NT2/D1 (cell line): ENCODE data around the gene TMEM207.
A peak's percentile ranks its signal among the peaks of the same experiment; 100 is the strongest.

Experiments
- DNase-seq: peaks from one replicate; pipeline ENCODE4 v3.0.0-alpha.2; 2011; ENCODE audit warnings: low read depth, low spot score
- H3K27me3 ChIP-seq: 2 replicates; pipeline ENCODE4 v1.6.0; 2011; ENCODE audit warnings: mild to moderate bottlenecking; ENCODE audit not compliant: insufficient read length, insufficient read depth
- H3K36me3 ChIP-seq: 2 replicates; pipeline ENCODE4 v1.6.1; 2011; ENCODE audit warnings: mild to moderate bottlenecking, low read length, mixed read lengths; ENCODE audit not compliant: insufficient read depth, insufficient read length
- H3K4me1 ChIP-seq: 2 replicates; pipeline ENCODE4 v1.5.1; 2011; ENCODE audit not compliant: insufficient read depth, insufficient read length
- H3K4me3 ChIP-seq: 2 replicates; pipeline ENCODE4 v1.5.1; 2011; ENCODE audit warnings: low read depth; ENCODE audit not compliant: insufficient read length
- H3K9ac ChIP-seq: 2 replicates; pipeline ENCODE4 v1.6.0; 2011; ENCODE audit warnings: low read depth; ENCODE audit not compliant: insufficient read length
- H3K9me3 ChIP-seq: 2 replicates; pipeline ENCODE4 v1.5.1; 2011; ENCODE audit warnings: mild to moderate bottlenecking, low read length; ENCODE audit not compliant: insufficient read depth
- SUZ12 ChIP-seq: IDR thresholded peaks from 2 replicates; pipeline ENCODE4 v1.6.1; 2011; ENCODE audit not compliant: insufficient read length, insufficient read depth; ENCODE audit errors: extremely low read depth
- YY1 ChIP-seq: IDR thresholded peaks from 2 replicates; pipeline ENCODE4 v1.6.1; 2011; ENCODE audit not compliant: insufficient read length, insufficient read depth
- ZNF274 ChIP-seq: IDR thresholded peaks from 2 replicates; pipeline ENCODE4 v1.6.1; 2011; ENCODE audit warnings: mild to moderate bottlenecking, low read depth, low read length

The TMEM207 gene

DNA sequence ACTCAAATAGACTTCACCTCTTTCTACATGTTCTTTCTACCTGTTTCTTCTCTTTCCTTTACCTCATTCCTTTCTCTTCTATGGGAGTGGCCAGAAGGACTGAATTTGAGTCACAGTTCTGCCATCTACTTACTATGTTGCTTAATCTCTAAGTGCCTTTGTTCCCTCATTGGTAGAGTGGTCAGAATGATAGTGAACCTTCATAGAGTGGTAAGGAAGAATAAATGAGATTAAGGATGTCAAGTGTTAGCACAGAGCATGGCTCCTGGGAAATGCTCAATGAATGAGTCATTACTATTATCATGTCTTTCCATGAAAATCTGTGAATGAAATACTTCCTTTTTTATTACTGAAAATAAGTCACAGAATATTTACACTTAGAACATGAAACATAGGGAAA lies 17.5 kb downstream of the TMEM207 start:
- no peak for DNase-seq
- peaks cover 12% of the 10 kb centered on the region; the same call in 1 of the 2 replicates for H3K9me3 ChIP-seq
- TF ChIP-seq SUZ12 (no peak), YY1 (no peak), ZNF274 (no peak)
- no peaks in the 10 kb centered on the region for H3K36me3 ChIP-seq
- no peaks in the 10 kb centered on the region for H3K27me3 ChIP-seq
- no peak overlapping the region for H3K4me3 ChIP-seq
- H3K9ac ChIP-seq, result no peak overlapping the region
- no peaks in the 10 kb centered on the region for H3K4me1 ChIP-seq

DNA sequence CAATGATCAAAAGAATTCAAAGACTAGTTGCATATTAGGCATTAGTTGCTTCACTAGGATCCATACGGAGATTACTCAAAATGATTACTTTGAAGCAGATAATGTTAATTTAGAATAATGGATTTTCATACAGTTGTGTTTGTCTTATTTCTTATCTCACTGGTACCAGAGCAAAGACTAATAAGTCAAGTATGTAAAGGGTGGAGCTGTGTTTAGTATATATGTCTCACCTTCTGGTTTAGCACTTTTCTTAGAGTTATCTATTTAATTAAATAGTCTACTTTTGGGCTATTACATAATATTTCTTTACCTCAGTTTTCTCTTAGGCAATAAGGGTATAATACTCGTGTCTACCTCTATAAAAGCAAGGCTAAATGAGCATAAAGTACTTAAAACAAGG lies 18.8 kb downstream of the TMEM207 start:
- Histone ChIP-seq H3K9me3 (peaks cover 12% of the 10 kb centered on the region; the same call in 1 of the 2 replicates), H3K9ac (no peak overlapping the region), H3K4me1 (no peaks in the 10 kb centered on the region), H3K27me3 (no peaks in the 10 kb centered on the region), H3K36me3 (no peaks in the 10 kb centered on the region), H3K4me3 (no peak overlapping the region)
- TF ChIP-seq SUZ12 (no peak), YY1 (no peak), ZNF274 (no peak)
- DNase-seq, result no peak

DNA sequence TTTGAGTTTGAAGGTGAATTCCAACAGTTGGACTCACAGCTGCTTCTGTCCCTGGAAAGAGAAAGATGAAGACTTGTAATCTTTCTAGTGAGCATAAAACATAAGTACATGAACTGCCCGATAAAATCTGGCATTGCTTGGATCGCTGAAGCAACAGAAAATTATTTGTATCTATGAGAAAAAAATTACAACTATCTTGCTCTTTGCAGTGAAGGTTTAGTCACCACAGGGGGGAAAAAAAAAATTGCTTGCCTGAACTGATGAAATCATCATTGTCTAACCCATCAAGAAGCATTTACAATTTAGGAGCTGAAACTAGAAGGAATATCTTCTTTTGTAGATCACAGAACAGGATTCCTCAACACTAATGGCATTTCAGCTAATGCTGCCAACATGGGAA lies 20.0 kb downstream of the TMEM207 start:
- Histone ChIP-seq H3K4me3 (no peak overlapping the region), H3K27me3 (no peaks in the 10 kb centered on the region), H3K9ac (no peak overlapping the region), H3K4me1 (no peaks in the 10 kb centered on the region), H3K9me3 (peaks cover 12% of the 10 kb centered on the region; the same call in 1 of the 2 replicates), H3K36me3 (no peaks in the 10 kb centered on the region)
- no peak for DNase-seq
- TF ChIP-seq YY1, result no peak
- no peak for TF ChIP-seq SUZ12
- TF ChIP-seq ZNF274, result no peak

DNA sequence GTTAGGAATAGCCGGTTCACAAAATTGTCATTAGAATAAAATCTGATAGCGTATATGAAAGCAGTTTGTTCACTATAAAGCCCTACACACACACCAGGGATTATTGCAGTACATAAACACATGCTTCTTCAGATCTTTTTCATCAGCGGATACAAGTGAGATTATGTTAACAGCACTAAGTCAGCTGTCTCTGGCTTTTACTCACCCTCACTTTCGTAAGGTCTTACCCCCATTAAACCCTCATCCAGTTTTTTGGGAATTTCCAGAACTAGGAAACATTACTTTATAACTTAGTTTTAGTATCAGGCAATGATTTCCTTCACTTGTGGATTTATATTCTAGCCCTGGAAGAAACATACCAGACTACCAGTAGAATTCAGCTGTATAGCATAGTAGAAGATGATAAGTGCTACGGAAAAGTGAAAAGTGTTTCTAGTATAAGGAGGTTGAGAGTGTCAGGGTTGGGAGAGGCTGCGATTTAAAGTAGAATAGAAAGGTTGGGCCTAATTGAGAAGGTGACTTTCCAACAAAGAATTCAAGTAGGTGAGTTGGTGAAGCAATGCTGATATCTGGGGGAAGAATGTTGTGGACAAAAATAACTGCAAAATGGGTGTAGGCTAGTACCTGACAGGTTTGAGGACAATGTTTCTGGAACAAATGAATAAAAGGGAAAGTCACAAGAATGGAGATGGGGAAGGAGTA lies 22.7 kb downstream of the TMEM207 start:
- Histone ChIP-seq H3K4me1 (no peaks in the 10 kb centered on the region), H3K9me3 (no peaks in the 10 kb centered on the region), H3K27me3 (no peaks in the 10 kb centered on the region), H3K4me3 (no peak overlapping the region), H3K9ac (no peak overlapping the region), H3K36me3 (no peaks in the 10 kb centered on the region)
- no peak for DNase-seq
- no peak for TF ChIP-seq SUZ12
- TF ChIP-seq YY1, result no peak
- no peak for TF ChIP-seq ZNF274

DNA sequence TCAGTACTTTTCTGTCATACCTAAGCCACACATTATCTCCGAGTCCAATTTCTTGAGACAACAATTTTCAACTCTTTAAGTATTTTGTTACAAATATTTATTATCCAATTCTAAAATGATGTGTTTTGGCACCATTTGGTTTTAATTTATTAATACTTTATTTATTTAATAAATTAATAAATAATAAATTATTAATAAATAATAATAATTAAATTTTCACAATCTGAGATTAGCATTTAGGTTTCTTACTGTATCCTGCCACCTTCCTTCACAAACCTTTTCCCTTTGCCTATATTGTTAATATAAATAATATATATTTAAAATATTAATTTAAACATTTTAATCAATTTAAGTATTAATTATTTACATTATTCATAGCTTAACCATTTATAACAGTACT lies 23.9 kb downstream of the TMEM207 start:
- no peak overlapping the region for H3K4me3 ChIP-seq
- DNase-seq, result no peak
- no peak overlapping the region for H3K9ac ChIP-seq
- no peaks in the 10 kb centered on the region for H3K4me1 ChIP-seq
- no peaks in the 10 kb centered on the region for H3K9me3 ChIP-seq
- no peak for TF ChIP-seq ZNF274
- TF ChIP-seq YY1, result no peak
- no peak for TF ChIP-seq SUZ12
- no peaks in the 10 kb centered on the region for H3K36me3 ChIP-seq
- no peaks in the 10 kb centered on the region for H3K27me3 ChIP-seq

DNA sequence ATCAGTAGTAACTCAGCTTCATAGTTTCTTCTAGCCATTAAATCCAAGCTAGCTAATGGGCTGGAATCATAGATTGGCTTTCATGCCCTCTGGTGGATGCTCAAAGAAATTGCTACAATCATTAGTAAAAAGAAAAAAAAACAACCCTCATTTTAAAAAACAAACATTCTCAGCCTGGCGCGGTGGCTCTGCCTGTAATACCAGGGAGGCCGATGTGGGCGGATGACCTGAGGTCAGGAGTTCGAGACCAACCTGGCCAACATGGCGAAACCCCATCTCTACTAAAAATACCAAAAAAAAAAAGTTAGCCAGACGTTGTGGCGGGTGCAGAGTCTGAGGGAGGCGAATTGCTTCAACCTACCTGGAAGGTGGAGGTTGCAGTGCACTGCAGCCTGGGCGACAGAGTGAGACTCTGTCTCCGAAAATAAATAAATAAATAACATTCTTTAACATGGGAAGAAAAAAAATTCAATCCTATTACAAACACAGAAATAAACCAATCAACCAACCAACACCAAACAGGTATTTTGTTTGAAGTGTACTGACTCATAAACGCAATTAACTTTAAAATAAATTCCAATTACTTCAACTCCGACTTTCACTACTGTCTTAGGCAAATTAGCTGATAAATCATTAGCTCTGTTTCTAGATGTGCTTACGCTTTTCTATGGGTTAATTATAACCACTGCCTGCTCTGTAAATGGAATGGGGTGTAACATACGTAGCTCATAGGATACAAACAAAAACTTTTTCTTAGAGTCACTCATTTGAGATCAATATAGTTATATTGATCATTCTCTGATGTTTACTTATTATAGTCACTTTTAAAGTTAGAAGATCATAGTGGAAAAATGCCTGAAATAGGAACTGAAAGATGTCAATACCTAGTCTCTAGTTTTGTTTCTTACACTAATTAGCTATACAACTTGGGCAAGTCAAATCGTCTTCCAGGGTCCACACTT lies 24.9 kb downstream of the TMEM207 start:
- H3K36me3 ChIP-seq, result no peaks in the 10 kb centered on the region
- no peaks in the 10 kb centered on the region for H3K27me3 ChIP-seq
- DNase-seq, result peak; percentile 64
- no peak overlapping the region for H3K4me3 ChIP-seq
- H3K4me1 ChIP-seq, result no peaks in the 10 kb centered on the region
- H3K9me3 ChIP-seq, result no peaks in the 10 kb centered on the region
- no peak overlapping the region for H3K9ac ChIP-seq
- TF ChIP-seq SUZ12, result no peak
- TF ChIP-seq ZNF274, result no peak
- no peak for TF ChIP-seq YY1

DNA sequence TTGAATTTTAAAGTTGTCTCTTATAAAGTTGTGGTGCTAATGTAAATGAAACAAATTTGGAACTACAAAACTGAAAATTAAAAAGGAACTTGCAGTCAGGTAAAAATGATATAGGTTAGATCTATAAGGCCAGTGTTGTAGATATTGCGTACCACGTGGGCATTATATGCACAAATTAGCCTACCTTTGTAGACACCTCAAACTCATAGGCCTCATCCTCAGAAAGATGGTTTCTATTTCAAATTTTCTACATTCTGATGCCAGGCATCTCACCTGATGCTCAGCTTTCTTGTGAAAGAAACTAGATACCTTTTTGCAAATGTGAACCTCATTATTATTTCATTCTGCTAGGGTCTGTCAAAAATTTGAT lies 25.6 kb downstream of the TMEM207 start:
- no peaks in the 10 kb centered on the region for H3K36me3 ChIP-seq
- H3K4me3 ChIP-seq, result no peak overlapping the region
- no peak overlapping the region for H3K9ac ChIP-seq
- H3K9me3 ChIP-seq, result no peaks in the 10 kb centered on the region
- TF ChIP-seq SUZ12 (no peak), YY1 (no peak), ZNF274 (no peak)
- H3K27me3 ChIP-seq, result no peaks in the 10 kb centered on the region
- no peaks in the 10 kb centered on the region for H3K4me1 ChIP-seq
- DNase-seq, result no peak
